ENCODE data around the gene ADGRD1.

Gene ADGRD1

GRCh38 chr12:131082290-131083194, 128.8 kb downstream of the ADGRD1 start:
- Mint-ChIP-seq H3K4me3 (no peak overlapping the region), H3K4me1 (no peaks in the 10 kb centered on the region), H3K9me3 (no peaks in the 10 kb centered on the region), H3K27ac (no peak overlapping the region), H3K36me3 (ENCODE audit: low read depth) (no peaks in the 10 kb centered on the region), H3K27me3 (peaks cover 9% of the 10 kb centered on the region)
- DNase-seq (no peak), ATAC-seq (no peak)

- H3K27me3 Mint-ChIP-seq, result peaks cover 9% of the 10 kb centered on the region
- H3K4me3 Mint-ChIP-seq, result no peak overlapping the region
- no peak overlapping the region for H3K27ac Mint-ChIP-seq
- H3K9me3 Mint-ChIP-seq, result no peaks in the 10 kb centered on the region
- no peak for DNase-seq
- H3K4me1 Mint-ChIP-seq, result no peaks in the 10 kb centered on the region
- H3K36me3 Mint-ChIP-seq (ENCODE audit: low read depth), result no peaks in the 10 kb centered on the region
- no peak for ATAC-seq
These were observed 130.8 kb downstream of the ADGRD1 start for GRCh38 chr12:131084341-131085011.

- ATAC-seq (no peak), DNase-seq (no peak)
- Mint-ChIP-seq H3K9me3 (no peaks in the 10 kb centered on the region), H3K4me3 (no peak overlapping the region), H3K4me1 (peaks cover 5% of the 10 kb centered on the region), H3K27me3 (peaks cover 8% of the 10 kb centered on the region), H3K36me3 (ENCODE audit: low read depth) (no peaks in the 10 kb centered on the region), H3K27ac (no peak overlapping the region)
These were observed 131.6 kb downstream of the ADGRD1 start for GRCh38 chr12:131085125-131085815.

- ATAC-seq, result no peak
- H3K27ac Mint-ChIP-seq, result no peak overlapping the region
- no peak overlapping the region for H3K4me3 Mint-ChIP-seq
- H3K9me3 Mint-ChIP-seq, result no peaks in the 10 kb centered on the region
- DNase-seq, result no peak
- peaks cover 8% of the 10 kb centered on the region for H3K27me3 Mint-ChIP-seq
- H3K4me1 Mint-ChIP-seq, result peaks cover 9% of the 10 kb centered on the region
- no peaks in the 10 kb centered on the region for H3K36me3 Mint-ChIP-seq (ENCODE audit: low read depth)
These were observed 132.3 kb downstream of the ADGRD1 start for GRCh38 chr12:131085816-131086591.

- H3K27me3 Mint-ChIP-seq, result peaks cover 5% of the 10 kb centered on the region
- H3K4me1 Mint-ChIP-seq, result peaks cover 23% of the 10 kb centered on the region
- no peak overlapping the region for H3K27ac Mint-ChIP-seq
- H3K36me3 Mint-ChIP-seq (ENCODE audit: low read depth), result no peaks in the 10 kb centered on the region
- ATAC-seq, result no peak
- no peak for DNase-seq
- H3K9me3 Mint-ChIP-seq, result no peaks in the 10 kb centered on the region
- H3K4me3 Mint-ChIP-seq, result no peak overlapping the region
These were observed 133.7 kb downstream of the ADGRD1 start for GRCh38 chr12:131087302-131087818.

GRCh38 chr12:131087991-131088700, 134.4 kb downstream of the ADGRD1 start:
- no peak overlapping the region for H3K27ac Mint-ChIP-seq
- peaks cover 4% of the 10 kb centered on the region for H3K27me3 Mint-ChIP-seq
- H3K4me1 Mint-ChIP-seq, result peaks cover 28% of the 10 kb centered on the region
- H3K9me3 Mint-ChIP-seq, result no peaks in the 10 kb centered on the region
- no peaks in the 10 kb centered on the region for H3K36me3 Mint-ChIP-seq (ENCODE audit: low read depth)
- DNase-seq, result no peak
- no peak overlapping the region for H3K4me3 Mint-ChIP-seq
- no peak for ATAC-seq

- H3K27me3 Mint-ChIP-seq, result peaks cover 4% of the 10 kb centered on the region
- no peaks in the 10 kb centered on the region for H3K36me3 Mint-ChIP-seq (ENCODE audit: low read depth)
- no peaks in the 10 kb centered on the region for H3K9me3 Mint-ChIP-seq
- no peak overlapping the region for H3K4me3 Mint-ChIP-seq
- peaks cover 34% of the 10 kb centered on the region for H3K4me1 Mint-ChIP-seq
- ATAC-seq (no peak), DNase-seq (no peak)
- H3K27ac Mint-ChIP-seq, result no peak overlapping the region
These were observed 135.2 kb downstream of the ADGRD1 start for GRCh38 chr12:131088701-131089530.

- no peak for DNase-seq
- Mint-ChIP-seq H3K27me3 (peaks cover 4% of the 10 kb centered on the region), H3K4me3 (no peak overlapping the region), H3K36me3 (ENCODE audit: low read depth) (no peaks in the 10 kb centered on the region), H3K9me3 (no peaks in the 10 kb centered on the region), H3K4me1 (peaks cover 34% of the 10 kb centered on the region), H3K27ac (no peak overlapping the region)
- ATAC-seq, result no peak
These were observed 136.0 kb downstream of the ADGRD1 start for GRCh38 chr12:131089531-131090273.

GRCh38 chr12:131090274-131091210, 136.8 kb downstream of the ADGRD1 start:
- Mint-ChIP-seq H3K4me1 (peaks cover 34% of the 10 kb centered on the region), H3K36me3 (ENCODE audit: low read depth) (no peaks in the 10 kb centered on the region), H3K27ac (no peak overlapping the region), H3K9me3 (no peaks in the 10 kb centered on the region), H3K27me3 (no peaks in the 10 kb centered on the region), H3K4me3 (no peak overlapping the region)
- DNase-seq (no peak), ATAC-seq (no peak)

GRCh38 chr12:131091413-131091975, 137.8 kb downstream of the ADGRD1 start:
- DNase-seq (peak; percentile 29), ATAC-seq (peak; percentile 37)
- Mint-ChIP-seq H3K27me3 (no peaks in the 10 kb centered on the region), H3K36me3 (ENCODE audit: low read depth) (no peaks in the 10 kb centered on the region), H3K4me3 (peak overlapping the region; percentile 49), H3K9me3 (no peaks in the 10 kb centered on the region), H3K4me1 (peaks cover 34% of the 10 kb centered on the region), H3K27ac (peak overlapping the region; percentile 71)

- DNase-seq (no peak), ATAC-seq (no peak)
- H3K4me3 Mint-ChIP-seq, result peak overlapping the region; percentile 49
- H3K27me3 Mint-ChIP-seq, result no peaks in the 10 kb centered on the region
- H3K36me3 Mint-ChIP-seq (ENCODE audit: low read depth), result no peaks in the 10 kb centered on the region
- peak overlapping the region; percentile 71 for H3K27ac Mint-ChIP-seq
- no peaks in the 10 kb centered on the region for H3K9me3 Mint-ChIP-seq
- H3K4me1 Mint-ChIP-seq, result peaks cover 34% of the 10 kb centered on the region
These were observed 138.4 kb downstream of the ADGRD1 start for GRCh38 chr12:131091976-131092691.
